NCI-H1105 treated with DMSO at 0.1 percent for 48 hours (cell line): ENCODE data around the gene TTC28.
"Not testable (repeated sequence)": the region's sequence is repeated elsewhere in the genome, so short reads cannot be mapped to it uniquely, and the experiment has no call there.

Experiments
- DNase-seq: peaks from one replicate; lab custom pipeline; 2025; lab: John Stamatoyannopoulos, UW

TTC28 gene

DNA sequence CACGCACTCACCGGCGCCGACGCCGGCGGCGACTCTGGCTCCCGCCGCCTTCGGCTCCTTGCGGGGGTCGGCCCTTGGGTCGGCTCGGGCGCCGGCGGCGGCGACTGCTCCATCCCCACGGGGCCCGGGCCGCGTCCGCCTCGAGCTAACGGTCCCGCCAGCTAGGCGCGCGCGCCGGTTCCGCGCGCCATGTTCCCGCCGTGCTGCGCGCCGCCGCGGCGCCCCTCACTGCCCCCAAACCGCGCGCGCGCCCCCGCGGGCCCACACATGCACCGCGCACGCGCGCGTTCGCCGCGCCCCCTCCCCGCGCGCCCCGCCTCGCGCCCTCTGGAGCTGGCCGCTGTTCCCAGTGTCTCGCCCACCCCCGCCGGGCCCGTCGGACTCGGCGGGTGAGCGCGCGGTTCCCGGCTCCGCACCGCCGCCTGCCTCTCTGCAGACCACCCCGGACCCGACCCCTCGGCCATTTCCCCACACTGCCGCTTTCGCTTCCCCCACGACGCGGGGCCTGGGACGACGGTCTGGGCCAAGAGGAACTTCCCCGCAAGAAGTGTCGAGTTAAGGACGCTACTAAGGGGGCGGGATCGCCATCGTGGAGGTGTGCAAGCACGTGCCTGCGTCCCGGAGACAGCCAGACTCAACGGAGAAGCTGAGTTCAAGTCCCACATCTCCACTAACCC lies at the start of gene TTC28:
TSS of gene TTC28 (minus strand) at position 230 of the 677 bp plus-strand sequence. CDS start at position 113, 117 bp downstream.
- DNase-seq = peak; percentile 55

DNA sequence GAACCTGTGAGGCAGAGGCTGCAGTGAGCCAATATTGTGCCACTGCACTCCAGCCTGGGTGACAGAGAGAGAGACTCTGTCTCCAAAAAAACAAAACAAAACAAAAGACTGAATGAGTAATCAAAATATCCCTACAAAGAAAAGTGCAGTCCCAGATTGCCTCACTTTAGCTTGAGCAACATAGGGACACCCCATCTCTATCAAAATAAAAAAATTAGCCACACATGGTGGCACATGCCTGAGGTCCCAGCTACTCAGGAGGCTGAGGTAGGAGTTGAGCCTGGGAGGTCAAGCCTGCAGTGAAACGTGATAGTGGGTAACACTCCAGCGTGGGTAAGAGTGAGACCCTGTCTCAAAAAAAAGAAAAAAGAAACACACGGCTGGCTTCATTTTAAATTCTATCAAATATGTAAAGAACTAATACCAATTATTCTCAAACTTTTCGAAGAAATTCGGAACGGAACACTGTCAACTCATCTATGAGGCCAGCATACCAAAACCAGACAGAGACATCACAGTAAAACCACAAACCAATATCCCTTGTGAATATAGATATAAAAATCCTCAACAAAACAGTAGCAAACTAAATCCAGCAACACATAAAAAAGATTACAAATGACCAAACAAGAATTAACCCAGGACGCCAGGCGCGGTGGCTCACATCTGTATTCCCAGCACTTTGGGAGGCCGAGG lies 49.1 kb upstream of the TTC28 start:
- DNase-seq = no peak

DNA sequence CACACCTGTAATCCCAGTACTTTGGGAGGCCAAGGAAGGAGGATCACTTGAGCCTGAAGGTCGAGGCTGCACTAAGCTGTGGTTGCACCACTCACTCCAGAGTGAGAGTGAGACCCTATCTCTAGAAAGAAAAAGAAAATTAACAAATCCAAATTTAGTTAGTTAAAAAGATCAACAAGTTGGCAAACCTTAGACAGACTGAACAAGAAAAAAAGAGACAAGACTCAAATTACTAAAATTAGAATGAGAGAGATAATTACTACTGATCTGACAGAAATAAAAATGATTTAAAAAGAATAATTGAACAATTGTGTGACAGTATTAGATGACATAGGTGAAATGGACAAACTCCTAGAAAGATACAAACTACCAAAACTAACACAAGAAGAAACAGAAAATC lies 48.4 kb upstream of the TTC28 start:
- DNase-seq = no peak

DNA sequence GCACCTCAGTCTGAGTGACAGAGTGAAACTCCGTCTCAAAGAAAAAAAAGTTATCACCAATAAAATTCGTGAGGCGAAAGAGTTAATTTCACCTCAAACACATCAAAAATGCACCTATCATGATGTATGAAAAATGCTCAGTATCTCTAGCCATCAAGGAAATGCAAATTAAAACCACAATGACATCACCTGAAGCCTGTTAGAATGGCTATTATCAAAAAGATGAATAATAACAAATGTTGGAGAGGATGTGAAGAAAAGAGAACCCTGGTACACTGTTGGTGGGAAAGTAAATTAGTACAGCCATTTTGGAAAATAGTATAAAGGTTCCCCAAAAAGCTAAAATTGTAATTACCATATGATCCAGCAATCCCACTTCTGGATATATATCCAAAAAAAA lies 38.4 kb upstream of the TTC28 start:
- no peak for DNase-seq

DNA sequence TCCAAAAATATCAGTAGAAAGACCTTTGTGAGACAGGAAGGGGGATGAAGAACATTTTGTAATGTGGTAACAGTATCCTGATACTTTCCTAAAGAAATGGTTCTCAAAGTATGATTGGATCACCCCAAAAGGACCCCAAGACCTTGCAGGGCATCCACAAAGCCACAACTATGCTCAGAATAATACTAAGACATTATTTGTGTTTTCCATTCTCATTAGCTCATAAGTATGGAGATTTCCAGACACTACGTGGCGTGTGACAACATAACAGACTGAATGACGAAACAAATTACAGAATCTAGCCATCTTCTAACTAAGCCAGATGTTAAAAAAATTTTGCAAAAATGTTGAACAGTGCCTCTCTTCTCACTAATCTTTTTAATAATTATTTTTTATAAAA lies 37.0 kb upstream of the TTC28 start:
- DNase-seq = no peak

DNA sequence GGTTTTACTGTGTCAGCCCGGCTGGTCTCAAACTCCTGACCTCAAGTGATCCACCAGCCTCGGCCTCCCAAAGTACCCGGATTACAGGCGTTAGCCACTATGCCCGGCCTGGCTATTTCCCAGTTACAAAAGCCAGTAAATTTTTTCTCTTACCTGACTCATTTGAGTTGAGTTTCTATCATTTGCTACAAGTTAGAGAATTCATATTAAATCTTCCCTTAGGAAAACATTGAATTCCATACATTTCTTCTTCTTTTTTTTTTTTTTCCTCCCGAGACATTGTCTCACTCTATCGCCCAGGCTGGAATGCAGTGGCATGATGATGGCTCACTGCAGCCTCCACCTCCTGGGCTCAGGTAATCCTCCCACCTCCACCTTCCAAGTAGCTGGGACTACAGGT lies 36.0 kb upstream of the TTC28 start:
- no peak for DNase-seq

DNA sequence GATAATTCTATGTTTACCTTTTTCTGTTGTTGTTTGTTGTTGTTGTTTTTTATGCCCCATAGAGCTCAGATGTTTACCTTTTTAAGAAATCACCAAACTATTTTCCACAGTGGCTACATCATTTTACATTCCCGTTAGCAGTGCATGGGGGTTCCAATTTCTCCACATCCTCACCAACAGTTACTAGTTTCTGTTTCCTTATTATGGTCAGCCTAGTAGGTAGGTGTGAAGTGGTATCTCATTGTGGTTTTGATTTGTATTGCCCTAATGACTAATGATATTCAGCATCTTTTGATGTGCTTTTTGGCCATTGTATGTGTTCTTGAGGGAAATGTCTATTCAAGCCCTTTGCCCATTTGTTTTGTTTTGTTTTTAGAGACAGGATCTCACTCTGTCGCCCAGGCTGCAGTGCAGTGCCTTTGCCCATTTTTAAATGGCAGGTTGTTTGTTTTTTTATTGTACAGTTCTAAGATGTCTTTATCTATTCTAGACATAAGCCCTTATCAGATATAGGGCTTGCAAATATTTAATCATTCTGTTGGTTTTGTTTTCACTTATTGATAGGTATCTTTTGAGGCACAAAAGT lies 34.5 kb upstream of the TTC28 start:
- DNase-seq = no peak

DNA sequence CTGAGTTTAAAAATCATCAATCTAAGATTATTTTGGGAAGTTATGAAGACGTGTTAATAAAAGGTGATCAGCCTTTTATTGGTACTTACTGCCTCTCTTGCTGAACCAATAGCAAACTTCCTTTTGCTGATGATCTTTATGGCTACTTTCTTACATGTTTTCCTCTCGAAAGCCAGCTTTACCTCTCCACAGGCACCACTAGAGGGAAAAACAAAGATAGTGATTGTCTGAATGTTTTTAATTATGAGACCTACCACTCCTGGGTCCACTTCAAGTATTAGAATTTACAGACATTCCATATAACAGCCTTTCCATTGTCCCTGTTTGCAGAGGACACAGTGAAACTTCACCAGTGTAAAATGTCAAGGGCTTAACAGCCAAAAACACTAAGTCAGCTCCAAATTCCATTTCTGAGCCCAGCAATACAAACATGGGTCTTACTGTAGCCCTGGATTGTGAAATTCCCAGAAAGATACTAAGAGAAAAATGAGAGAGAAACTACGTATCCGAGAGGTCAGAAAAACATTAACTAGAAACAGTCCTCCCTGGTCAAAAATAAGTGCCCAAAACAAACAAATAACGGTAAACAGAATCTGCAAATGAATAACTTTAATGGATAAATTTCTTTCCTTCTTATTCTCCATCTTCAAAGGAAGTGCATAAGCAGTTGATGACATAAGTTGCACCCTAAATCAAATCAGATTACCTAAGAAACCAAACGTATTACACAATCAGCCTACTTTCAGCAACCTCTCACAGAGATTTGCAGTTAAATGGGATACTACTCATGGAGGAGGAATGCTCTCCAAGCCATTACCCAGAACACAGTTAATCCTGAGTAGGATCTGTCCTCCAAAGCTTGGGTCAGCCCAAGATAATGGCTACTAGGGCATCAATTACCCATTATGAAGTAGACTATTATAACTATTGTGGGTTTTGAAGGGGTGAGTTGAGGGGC lies 32.5 kb upstream of the TTC28 start:
- no peak for DNase-seq

DNA sequence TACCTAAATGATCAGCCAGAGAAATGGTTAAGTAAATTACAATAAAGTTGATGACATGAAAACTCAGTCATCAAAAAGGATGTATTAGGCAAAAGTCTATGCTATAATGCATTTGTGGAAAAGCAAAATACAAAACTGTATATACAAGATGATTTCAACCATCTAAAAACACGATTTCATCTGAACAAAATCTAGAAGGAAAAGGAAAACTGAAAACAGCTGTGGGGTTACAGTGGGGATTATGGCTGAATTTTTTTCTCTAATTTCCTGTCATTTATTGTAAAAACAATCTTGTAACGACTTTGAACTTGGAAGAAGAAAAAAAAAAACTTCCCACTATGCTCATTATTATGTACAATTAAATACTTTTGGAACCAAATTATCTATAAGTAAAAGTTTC lies 31.7 kb upstream of the TTC28 start:
- no peak for DNase-seq

DNA sequence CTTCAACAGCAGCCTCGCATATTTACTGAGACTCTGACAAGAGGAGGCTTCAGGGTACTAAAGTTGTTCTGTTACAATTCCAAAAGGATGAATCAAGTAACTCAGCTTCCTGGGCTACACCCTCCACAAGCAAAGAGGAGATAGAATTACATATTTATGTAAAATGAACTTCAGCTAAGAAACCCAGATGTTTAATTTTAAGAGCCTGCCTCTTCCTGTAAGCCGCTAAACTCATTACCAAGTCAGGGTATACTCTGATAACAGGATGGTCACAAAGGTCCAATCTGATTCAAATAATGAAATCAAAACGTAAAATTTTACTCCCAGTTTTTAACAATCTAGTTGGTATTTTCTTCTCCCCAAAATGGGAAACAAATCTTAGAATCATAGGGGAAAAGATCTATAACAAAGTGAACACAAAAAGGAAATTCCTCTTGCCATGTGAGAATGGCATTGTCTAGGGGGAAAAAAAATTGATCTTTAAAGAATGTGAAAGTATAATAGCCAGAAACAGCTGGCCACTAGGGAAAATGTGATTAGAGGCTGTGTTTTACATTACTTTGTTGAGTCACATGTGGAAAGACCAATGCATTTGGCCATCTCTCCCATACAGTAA lies 31.0 kb upstream of the TTC28 start:
- no peak for DNase-seq

DNA sequence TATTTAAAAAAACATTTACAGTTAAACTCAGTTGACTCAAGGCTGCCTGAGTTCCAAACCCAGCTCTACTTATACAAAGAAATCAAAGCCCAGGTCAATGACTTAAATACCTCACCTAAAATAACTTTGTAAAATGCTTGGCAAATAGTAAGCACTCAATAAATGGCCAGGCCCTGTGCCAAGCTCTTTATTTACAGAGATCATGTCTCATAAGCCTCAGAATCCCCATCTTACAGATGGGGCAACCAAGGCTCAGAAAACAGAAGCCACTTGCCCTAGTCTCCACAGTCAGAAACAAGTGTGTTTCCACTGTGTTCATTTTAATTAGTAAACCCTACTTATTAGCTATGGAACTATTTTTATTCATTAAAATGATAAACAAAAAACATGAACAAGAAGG lies 30.5 kb upstream of the TTC28 start:
- no peak for DNase-seq

DNA sequence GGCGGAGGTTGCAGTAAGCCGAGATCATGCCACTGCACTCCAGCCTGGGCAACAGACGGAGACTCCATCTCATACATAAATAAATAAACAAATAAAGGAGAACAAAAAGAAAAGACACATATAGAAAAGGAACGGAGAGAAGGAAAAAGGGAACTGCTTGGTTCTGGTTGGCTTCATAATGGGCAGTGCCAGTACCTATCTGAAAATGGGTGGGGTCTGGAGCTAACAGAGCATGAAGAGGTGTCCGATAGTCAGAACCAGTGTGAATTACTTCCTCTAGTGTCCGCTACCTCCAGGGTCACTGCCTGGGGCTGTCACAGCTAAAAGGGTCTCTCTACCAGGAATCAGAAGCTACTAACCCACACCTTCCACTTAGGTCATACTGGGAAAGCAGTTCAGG lies 27.2 kb upstream of the TTC28 start:
- no peak for DNase-seq

DNA sequence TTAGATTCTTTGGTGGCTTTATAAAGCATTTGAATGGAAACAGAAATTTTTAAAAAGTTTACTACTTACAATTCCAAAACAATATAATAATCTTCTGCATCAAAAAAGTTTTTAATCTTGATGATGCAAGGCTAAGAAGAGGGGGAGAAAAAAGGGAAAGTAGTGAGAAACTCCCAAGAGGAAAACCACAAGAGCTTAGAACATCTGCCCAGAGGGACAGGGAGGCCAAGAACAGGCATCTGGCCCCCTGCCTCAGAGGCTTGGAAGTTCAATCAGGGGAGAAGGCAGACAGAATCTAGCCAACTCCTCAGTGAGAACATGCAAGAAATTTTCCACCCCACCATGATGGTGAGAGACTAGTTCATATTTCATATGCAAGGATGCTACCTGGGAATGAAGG lies 23.8 kb upstream of the TTC28 start:
- no peak for DNase-seq

DNA sequence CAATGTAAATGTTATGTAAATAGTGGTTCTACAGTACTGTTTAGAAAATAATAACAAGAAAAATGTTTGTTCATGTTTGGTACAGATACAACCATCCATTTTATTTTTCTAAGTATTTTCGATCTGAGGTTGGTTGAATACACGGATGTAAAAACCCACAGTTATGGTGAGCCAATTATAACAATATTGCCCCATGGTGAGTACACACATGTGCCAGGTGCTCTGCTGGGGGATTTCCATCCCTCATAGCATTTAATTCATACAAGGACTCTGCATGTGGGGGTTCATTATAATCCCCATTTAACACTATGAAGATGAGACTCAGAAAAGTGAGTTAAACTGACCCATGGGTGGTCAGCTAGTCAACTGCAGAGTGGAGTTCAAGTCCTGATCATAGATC lies 23.3 kb upstream of the TTC28 start:
- no peak for DNase-seq

DNA sequence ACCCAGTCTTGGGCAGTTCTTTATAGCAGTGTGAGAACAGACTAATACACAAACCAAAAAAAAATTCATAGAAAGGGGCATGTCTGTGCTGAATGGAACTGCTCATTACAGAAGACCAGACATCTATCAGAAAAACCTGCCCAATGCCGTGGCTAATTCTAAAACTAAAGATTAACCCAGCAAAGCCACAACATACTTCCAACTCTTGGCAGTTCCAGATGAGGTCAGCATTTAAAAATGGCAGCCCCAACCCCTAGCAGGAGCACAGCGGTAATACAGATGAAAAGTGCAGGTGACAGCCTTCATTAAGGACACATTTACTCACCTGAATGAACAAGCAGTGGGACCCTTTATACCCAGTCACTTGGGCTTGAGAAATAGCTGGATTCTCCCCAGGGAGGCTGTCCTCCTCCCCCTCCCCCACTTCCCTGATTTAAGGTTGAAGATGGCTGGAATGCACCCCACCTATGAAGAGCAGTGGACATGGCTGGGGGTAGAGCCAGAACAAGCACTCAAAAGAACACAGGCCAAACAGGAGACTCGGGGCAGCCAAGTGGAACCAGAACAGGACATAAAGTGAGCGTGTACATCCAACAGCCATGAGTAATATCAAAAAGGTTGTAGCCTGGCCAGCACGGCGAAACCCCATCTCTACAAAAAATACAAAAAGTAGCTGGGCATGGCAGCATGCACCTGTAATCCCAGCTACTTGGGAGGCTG lies 13.6 kb upstream of the TTC28 start:
- not testable (repeated sequence) for DNase-seq

DNA sequence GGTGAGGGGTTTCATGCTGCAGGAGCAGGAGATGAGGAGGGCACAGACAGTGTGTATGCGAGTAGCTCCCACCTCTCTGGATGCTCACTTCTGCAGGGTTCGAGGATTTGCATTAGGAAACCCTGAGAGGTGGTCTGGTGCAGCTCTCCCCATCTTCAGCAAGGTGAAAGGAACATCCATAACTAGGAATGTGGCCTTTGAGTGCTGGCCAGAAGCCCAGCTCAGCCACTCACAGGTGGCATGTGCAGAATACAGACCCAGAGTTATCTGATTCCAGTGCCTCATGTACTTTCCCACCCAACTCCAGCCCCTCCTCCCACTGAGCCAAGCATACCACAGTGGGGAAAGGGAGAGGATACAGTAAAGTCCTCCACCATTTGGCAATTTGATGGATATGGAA lies 10.2 kb upstream of the TTC28 start:
- not testable (repeated sequence) for DNase-seq

DNA sequence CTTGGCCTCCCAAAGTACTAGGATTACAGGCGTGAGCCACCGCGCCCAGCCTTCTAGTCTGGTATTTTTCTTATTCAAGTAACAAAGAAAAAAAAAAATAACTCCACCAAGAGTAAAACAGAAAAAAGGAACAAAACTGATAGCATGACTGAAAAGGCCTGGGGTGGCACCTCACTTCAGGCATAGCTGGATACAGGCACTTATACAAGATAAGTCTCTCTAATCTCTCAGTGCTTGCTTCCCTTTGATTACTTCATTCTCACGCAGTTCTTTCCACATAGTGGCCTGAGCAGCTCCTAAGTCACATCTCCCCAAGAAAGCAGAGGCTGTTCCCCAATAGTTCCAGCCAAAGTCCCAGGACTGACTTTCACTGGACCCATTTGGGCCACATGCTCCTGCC lies 3.3 kb upstream of the TTC28 start:
- not testable (repeated sequence) for DNase-seq

DNA sequence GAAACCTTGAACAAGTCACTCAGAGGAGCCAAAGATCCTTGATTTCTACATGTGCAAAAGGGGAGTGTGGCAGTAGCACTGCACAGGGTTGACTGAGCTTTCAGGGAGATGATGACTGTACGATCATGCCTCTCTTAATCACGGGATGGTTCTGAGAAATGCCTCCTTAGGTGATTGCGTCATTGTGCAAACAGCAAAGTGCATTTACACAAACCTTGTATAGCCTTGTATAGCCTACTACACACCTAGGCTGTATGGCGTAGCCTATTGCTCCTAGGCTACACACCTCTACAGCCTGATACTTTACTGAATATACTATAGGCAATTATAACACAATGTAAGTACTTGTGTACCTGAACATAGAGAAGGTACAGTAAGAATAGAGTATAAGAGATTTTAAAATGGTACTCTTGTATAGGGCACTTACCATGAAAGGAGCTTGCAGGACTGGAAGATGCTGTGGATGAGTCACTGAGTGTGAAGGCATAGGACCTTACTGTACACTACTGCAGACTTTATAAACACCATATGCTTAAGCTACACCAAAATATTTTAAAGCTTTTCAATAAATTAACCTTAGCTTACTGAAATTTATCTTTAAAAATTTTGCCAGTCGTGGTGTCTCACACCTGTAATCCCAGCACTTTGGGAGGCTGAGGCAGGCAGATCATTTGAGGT lies 1.3 kb upstream of the TTC28 start:
- DNase-seq = not testable (repeated sequence)

DNA sequence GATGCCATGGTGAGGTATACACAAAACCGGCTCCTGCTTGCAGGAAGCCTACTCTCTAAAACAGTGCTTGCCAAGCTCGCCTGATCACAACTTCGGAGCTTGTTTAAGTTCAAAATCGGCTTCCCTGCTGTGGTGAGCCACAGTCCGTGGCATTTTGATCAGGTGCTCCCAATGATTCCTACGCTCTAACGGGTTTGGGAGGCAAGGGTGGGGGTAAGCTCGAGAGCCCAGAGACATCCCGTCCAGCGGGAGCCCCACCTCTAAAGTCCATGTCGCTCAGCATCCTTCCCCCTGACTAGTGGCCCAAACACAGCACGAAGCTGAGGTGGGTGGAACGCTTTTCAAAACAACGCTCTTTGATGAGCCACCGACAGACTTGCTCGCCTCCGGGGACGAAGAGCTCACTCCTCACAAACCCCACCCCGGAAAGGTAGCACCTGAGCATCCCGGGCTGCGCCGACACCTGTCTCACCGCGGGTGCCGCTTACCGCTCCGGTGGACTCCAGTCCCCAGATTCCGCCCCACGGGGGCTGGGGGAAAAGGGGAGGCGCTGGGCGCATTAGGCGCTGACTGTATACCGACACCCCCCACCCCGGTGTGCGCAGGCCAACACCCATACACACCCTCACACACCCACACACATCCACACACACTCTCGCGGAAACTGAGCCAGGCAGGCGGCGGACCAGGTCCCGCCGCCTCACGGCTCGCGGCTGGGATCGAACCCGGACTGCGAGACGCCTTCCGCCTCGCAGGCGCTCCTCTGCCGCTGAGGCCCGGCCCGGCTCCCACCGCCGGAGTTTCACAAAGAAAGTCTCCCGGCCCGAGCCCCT lies 646 bp downstream of the TTC28 start:
- DNase-seq = not testable (repeated sequence)

DNA sequence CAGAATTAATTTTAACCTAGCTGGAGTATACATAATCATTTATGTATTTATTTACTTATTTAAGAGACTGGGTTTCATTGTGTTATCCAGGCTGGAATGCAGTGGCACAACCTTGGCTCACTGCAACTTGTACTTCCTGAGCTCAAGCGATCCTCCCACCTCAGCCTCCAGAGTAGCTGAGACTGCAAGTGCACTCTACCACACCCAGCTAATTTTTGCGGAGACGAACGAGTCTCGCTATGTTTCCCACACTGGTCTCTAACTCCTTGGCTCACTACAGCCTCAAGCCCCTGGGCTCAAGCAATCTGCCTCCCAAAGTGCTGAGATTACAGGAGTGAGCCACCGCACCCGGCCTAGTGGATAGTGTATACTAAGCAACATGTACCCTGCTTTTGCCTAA lies 1.5 kb downstream of the TTC28 start:
- not testable (repeated sequence) for DNase-seq
